A549 (cell line): ENCODE data around the gene RBBP4.

Experiments used
- EP300 ChIP-seq, 2 experiments: fragments of >200 bp; sonication (Bioruptor Twin); formaldehyde crosslinking; IDR thresholded peaks; 2 replicates in 1 of 2; 3 replicates in 1 of 2; pipeline ENCODE4 v1.6.1; 2016 to 2017
- JUNB ChIP-seq: fragments of >200 bp; sonication (Bioruptor Twin); formaldehyde crosslinking; IDR thresholded peaks from 2 replicates; pipeline ENCODE4 v1.6.1; 2016
- MAFK ChIP-seq: fragments of 450-650 bp; IDR thresholded peaks from 2 replicates; pipeline ENCODE4 v1.6.1; 2014; ENCODE audit not compliant: partially characterized antibody
- POLR2A ChIP-seq: IDR thresholded peaks from 2 replicates; pipeline ENCODE4 v1.6.1; 2012; ENCODE audit warnings: mild to moderate bottlenecking, low read length
- TF ChIP-seq, protein P1 (sequence below): fragments of >200 bp; sonication (Bioruptor Twin); formaldehyde crosslinking; IDR thresholded peaks from 3 replicates; pipeline ENCODE4 v1.5.1; 2016

- TF ChIP-seq POLR2A (no peak), MAFK (no peak), EP300 (IDR thresholded peaks at IDR 0.05) (no peak), JUNB (no peak)
- TF ChIP-seq, protein P1, sequence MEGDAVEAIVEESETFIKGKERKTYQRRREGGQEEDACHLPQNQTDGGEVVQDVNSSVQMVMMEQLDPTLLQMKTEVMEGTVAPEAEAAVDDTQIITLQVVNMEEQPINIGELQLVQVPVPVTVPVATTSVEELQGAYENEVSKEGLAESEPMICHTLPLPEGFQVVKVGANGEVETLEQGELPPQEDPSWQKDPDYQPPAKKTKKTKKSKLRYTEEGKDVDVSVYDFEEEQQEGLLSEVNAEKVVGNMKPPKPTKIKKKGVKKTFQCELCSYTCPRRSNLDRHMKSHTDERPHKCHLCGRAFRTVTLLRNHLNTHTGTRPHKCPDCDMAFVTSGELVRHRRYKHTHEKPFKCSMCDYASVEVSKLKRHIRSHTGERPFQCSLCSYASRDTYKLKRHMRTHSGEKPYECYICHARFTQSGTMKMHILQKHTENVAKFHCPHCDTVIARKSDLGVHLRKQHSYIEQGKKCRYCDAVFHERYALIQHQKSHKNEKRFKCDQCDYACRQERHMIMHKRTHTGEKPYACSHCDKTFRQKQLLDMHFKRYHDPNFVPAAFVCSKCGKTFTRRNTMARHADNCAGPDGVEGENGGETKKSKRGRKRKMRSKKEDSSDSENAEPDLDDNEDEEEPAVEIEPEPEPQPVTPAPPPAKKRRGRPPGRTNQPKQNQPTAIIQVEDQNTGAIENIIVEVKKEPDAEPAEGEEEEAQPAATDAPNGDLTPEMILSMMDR: no peak
Observed at GRCh38 chr1:32693455-32694174, 42.6 kb downstream of the RBBP4 start.
